Panc1 (cell line): ENCODE results near the gene ADCY1. TPM values are rescaled to one million over a fixed set of nuclear protein-coding genes. Genes with fewer than 3 reads are reported as not detected.

ENCODE experiments used
- ATAC-seq: fragments of 200-7000 bp; cut with Tn5 transposase; 2 replicates; pipeline ENCODE4 v1.9.1; 2020; ENCODE audit warnings: mild to moderate bottlenecking, moderate library complexity
- BruUV-seq: library from RNA; stranded (reverse); fragments of 400-500 nt; replicated peaks from 2 replicates; lab custom pipeline; 2021; lab: Mats Ljungman, UMichigan
- CTCF ChIA-PET: fragments of 300-600 bp; sonication (Branson Sonifier 250); formaldehyde crosslinking; loops from one replicate; lab custom pipeline; 2022; ENCODE audit warnings: antibody characterized with exemption; lab: Charles Lee
- POLR2A ChIA-PET: fragments of 300-600 bp; sonication (Branson Sonifier 250); formaldehyde crosslinking; loops from one replicate; lab custom pipeline; 2022; ENCODE audit warnings: antibody characterized with exemption; lab: Charles Lee
- DNase-seq: peaks from one replicate; pipeline ENCODE4 v3.0.0-alpha.2; 2010; ENCODE audit warnings: low read depth, low spot score
- H3K27ac ChIP-seq: 2 replicates; pipeline ENCODE4 v1.5.1; 2011; ENCODE audit warnings: mild to moderate bottlenecking, low read length, inconsistent platforms
- H3K27me3 ChIP-seq: fragments of 200-500 bp; sonication (Bioruptor generic); 2 replicates; pipeline ENCODE4 v1.6.0; 2014; ENCODE audit warnings: low read length, inconsistent platforms; ENCODE audit not compliant: control insufficient read depth, insufficient read depth
- H3K36me3 ChIP-seq: fragments of 200-500 bp; sonication (Bioruptor generic); 2 replicates; pipeline ENCODE4 v1.5.1; 2014; ENCODE audit warnings: inconsistent platforms, mild to moderate bottlenecking, low read length, moderate library complexity; ENCODE audit not compliant: control insufficient read depth, insufficient read depth
- H3K4me1 ChIP-seq: 2 replicates; pipeline ENCODE4 v1.5.1; 2011; ENCODE audit warnings: inconsistent platforms, mild to moderate bottlenecking, low read length, moderate library complexity; ENCODE audit not compliant: control insufficient read depth, insufficient read depth
- H3K4me3 ChIP-seq, 2 experiments: 2 replicates each; pipeline ENCODE4 v1.5.1; 2011 to 2012; ENCODE audit warnings: low read depth in 2 of 2, low read length in 2 of 2, mild to moderate bottlenecking in 2 of 2, inconsistent platforms in 1 of 2, moderate library complexity in 1 of 2
- H3K9me3 ChIP-seq: fragments of 200-500 bp; sonication (Bioruptor generic); 2 replicates; pipeline ENCODE4 v1.5.1; 2014; ENCODE audit warnings: low read depth, mild to moderate bottlenecking, inconsistent platforms, low read length, moderate library complexity; ENCODE audit not compliant: control insufficient read depth, insufficient read depth
- POLR2AphosphoS5 ChIP-seq: IDR thresholded peaks from 2 replicates; pipeline ENCODE4 v1.6.1; 2012; ENCODE audit warnings: mild to moderate bottlenecking, low read depth, low read length, moderate library complexity
- SIN3A ChIP-seq: IDR thresholded peaks from 2 replicates; pipeline ENCODE4 v1.6.1; 2012; ENCODE audit warnings: low read depth, mild to moderate bottlenecking, low read length, moderate library complexity, borderline replicate concordance; ENCODE audit not compliant: insufficient read depth
- TCF7L2 ChIP-seq: IDR thresholded peaks from 2 replicates; pipeline ENCODE4 v1.6.1; 2011; ENCODE audit warnings: mild to moderate bottlenecking, low read depth, low read length, inconsistent platforms
- in situ Hi-C: cut with HindIII; loops from 2 replicates; pipeline ENCODE4 v1.10.0; 2016; ENCODE audit warnings: low sequenced_read_pairs, low pct_unique_long_range_greater_than_20kb
- intact Hi-C: fragments of 100-400 bp; cut with micrococcal nuclease; formaldehyde crosslinking; loops from one replicate; pipeline ENCODE4 v1.10.0; 2022; ENCODE audit not compliant: unreplicated experiment
- total RNA-seq: library from RNA; stranded (reverse); gene quantifications from one replicate; pipeline ENCODE4 v1.2.1, GENCODE V29; 2021; ENCODE audit not compliant: unreplicated experiment
- TF ChIP-seq, protein P1 (sequence below), 2 experiments: IDR thresholded peaks; 2 replicates each; pipeline ENCODE4 v1.6.1; 2011 to 2012; ENCODE audit warnings: low read depth in 2 of 2, control low read depth in 1 of 2, low read length in 1 of 2, mild to moderate bottlenecking in 1 of 2, moderate library complexity in 1 of 2; ENCODE audit not compliant: insufficient read depth in 1 of 2
- TF ChIP-seq, protein P2 (sequence below): fragments of 450-650 bp; IDR thresholded peaks from 2 replicates; pipeline ENCODE4 v1.5.1; 2017; ENCODE audit warnings: mild to moderate bottlenecking

The ADCY1 gene
- total RNA-seq, 1 experiment from 2014 or later, result 2.1 TPM

DNA sequence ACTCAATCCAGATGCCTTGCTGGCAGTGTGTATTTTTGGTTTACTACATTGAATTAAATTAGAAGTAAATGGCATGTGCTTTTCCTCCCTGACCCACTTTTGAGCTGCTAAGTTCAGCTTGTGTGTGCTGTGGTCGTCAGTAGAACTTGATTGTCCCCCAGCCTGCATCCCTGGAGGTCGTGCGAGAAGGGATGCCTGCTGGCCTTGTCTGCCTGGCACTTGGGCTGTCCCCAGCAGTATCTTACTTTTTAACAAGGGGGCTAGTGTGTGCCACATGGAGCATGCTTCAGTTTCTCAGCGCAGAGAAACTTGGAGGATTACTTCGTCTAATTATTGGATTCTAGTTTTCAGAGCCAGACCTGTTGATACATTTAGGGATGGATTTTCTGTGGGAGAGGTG is 80.2 kb downstream of the ADCY1 start:
- TF ChIP-seq, protein P1, sequence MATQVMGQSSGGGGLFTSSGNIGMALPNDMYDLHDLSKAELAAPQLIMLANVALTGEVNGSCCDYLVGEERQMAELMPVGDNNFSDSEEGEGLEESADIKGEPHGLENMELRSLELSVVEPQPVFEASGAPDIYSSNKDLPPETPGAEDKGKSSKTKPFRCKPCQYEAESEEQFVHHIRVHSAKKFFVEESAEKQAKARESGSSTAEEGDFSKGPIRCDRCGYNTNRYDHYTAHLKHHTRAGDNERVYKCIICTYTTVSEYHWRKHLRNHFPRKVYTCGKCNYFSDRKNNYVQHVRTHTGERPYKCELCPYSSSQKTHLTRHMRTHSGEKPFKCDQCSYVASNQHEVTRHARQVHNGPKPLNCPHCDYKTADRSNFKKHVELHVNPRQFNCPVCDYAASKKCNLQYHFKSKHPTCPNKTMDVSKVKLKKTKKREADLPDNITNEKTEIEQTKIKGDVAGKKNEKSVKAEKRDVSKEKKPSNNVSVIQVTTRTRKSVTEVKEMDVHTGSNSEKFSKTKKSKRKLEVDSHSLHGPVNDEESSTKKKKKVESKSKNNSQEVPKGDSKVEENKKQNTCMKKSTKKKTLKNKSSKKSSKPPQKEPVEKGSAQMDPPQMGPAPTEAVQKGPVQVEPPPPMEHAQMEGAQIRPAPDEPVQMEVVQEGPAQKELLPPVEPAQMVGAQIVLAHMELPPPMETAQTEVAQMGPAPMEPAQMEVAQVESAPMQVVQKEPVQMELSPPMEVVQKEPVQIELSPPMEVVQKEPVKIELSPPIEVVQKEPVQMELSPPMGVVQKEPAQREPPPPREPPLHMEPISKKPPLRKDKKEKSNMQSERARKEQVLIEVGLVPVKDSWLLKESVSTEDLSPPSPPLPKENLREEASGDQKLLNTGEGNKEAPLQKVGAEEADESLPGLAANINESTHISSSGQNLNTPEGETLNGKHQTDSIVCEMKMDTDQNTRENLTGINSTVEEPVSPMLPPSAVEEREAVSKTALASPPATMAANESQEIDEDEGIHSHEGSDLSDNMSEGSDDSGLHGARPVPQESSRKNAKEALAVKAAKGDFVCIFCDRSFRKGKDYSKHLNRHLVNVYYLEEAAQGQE (IDR thresholded peaks at IDR 0.05; ENCODE audit: insufficient read depth in 1 of 2, low read depth in 2 of 2, low read length in 1 of 2), result no peak
- TF ChIP-seq, protein P2, sequence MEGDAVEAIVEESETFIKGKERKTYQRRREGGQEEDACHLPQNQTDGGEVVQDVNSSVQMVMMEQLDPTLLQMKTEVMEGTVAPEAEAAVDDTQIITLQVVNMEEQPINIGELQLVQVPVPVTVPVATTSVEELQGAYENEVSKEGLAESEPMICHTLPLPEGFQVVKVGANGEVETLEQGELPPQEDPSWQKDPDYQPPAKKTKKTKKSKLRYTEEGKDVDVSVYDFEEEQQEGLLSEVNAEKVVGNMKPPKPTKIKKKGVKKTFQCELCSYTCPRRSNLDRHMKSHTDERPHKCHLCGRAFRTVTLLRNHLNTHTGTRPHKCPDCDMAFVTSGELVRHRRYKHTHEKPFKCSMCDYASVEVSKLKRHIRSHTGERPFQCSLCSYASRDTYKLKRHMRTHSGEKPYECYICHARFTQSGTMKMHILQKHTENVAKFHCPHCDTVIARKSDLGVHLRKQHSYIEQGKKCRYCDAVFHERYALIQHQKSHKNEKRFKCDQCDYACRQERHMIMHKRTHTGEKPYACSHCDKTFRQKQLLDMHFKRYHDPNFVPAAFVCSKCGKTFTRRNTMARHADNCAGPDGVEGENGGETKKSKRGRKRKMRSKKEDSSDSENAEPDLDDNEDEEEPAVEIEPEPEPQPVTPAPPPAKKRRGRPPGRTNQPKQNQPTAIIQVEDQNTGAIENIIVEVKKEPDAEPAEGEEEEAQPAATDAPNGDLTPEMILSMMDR, result no peak
- no peak for TF ChIP-seq SIN3A
- TF ChIP-seq POLR2AphosphoS5, result no peak
- no peak for TF ChIP-seq TCF7L2
- no peak overlapping the region for H3K4me3 ChIP-seq
- no peak overlapping the region for H3K27ac ChIP-seq
- intact Hi-C loops, result no loop called here
- H3K36me3 ChIP-seq, result no peaks in the 10 kb centered on the region
- ChIA-PET CTCF (interaction anchor here (0.9 kb wide), 1 partner anchor 9 kb away, joined by 3 read pairs; no protein-coding TSS in a partner anchor), POLR2A (no interaction called here)
- ATAC-seq, result no peak
- no peaks in the 10 kb centered on the region for H3K27me3 ChIP-seq
- no TSS peak for BruUV-seq
- in situ Hi-C loops, result no loop called here
- H3K4me1 ChIP-seq, result no peaks in the 10 kb centered on the region
- no peaks in the 10 kb centered on the region for H3K9me3 ChIP-seq
- DNase-seq, result no peak

DNA sequence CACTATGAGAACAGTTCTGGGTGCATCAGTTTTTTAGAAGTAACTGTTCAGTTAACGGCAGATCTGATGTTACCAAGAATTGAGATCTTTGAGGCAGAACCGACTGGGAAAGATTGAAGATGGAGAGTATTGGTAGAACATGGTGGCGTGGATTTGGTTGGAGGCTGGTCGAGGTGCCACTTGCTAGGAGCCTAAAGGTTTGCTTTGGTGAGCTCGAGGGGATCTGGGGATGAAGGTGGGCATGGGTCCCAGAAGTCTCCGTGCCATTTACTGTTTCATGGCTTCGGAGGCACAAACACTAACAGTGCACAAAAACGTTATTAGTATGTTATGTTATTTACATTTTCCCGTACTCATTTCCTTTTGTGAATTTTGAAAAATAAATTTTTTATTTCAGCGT is 81.4 kb downstream of the ADCY1 start:
- no peak for DNase-seq
- Histone ChIP-seq H3K4me1 (no peaks in the 10 kb centered on the region), H3K4me3 (no peak overlapping the region), H3K36me3 (no peaks in the 10 kb centered on the region), H3K27me3 (no peaks in the 10 kb centered on the region), H3K9me3 (no peaks in the 10 kb centered on the region), H3K27ac (no peak overlapping the region)
- no peak for ATAC-seq
- in situ Hi-C loops (no loop called here), intact Hi-C loops (no loop called here)
- BruUV-seq, result no TSS peak
- TF ChIP-seq, protein P1 (IDR thresholded peaks at IDR 0.05; ENCODE audit: insufficient read depth in 1 of 2, low read depth in 2 of 2, low read length in 1 of 2), result no peak
- TF ChIP-seq SIN3A (no peak), POLR2AphosphoS5 (no peak), TCF7L2 (no peak)
- TF ChIP-seq, protein P2, result no peak
- CTCF ChIA-PET, result no interaction called here
- POLR2A ChIA-PET, result no interaction called here
